Endothelial cell of umbilical vein (primary cell): Measurements from ENCODE around the gene CNTFR. TPM values are rescaled to one million over a fixed set of nuclear protein-coding genes. Genes with fewer than 3 reads are reported as not detected.

ENCODE experiments used
- BruUV-seq: library from RNA; stranded (reverse); fragments of 400-500 nt; replicated peaks from 2 replicates; lab custom pipeline; 2021; lab: Mats Ljungman, UMichigan
- CTCF ChIA-PET: fragments of 300-600, 350-600 bp; sonication (Branson Sonifier 250); formaldehyde crosslinking; loops from one replicate; lab custom pipeline; 2021; ENCODE audit warnings: antibody characterized with exemption, inconsistent platforms; lab: Charles Lee
- POLR2A ChIA-PET: fragments of 300-600, 350-600 bp; sonication (Branson Sonifier 250); formaldehyde crosslinking; loops from one replicate; lab custom pipeline; 2021; ENCODE audit warnings: antibody characterized with exemption, inconsistent platforms; lab: Charles Lee
- DNase-seq: peaks from one replicate; pipeline ENCODE4 v3.0.0-alpha.2; 2011; ENCODE audit warnings: low read depth, low spot score
- FAIRE-seq: peaks from 2 replicates; lab custom pipeline; 2011; peaks lifted over from hg19 to GRCh38; lab: Jason Lieb, UNC
- H2AFZ ChIP-seq: 2 replicates; pipeline ENCODE4 v1.6.0; 2012; ENCODE audit warnings: low read depth, low read length, control low read depth, inconsistent platforms
- H3K27ac ChIP-seq: 2 replicates; pipeline ENCODE4 v1.5.1; 2011; ENCODE audit warnings: low read depth, mild to moderate bottlenecking, control low read depth, low read length, moderate library complexity; ENCODE audit not compliant: insufficient read depth
- H3K27me3 ChIP-seq, 2 experiments: 2 replicates each; pipeline versions ENCODE4 v1.6.0 to v1.6.1; 2011; ENCODE audit warnings: low read length in 2 of 2, mixed read lengths in 1 of 2; ENCODE audit not compliant: control insufficient read depth in 2 of 2, insufficient read depth in 2 of 2
- H3K36me3 ChIP-seq, 2 experiments: 2 replicates in 1 of 2; 3 replicates in 1 of 2; pipeline ENCODE4 v1.5.1; 2011; ENCODE audit warnings: low read length in 2 of 2, mild to moderate bottlenecking in 1 of 2, moderate library complexity in 1 of 2; ENCODE audit not compliant: control insufficient read depth in 2 of 2, insufficient read depth in 2 of 2; ENCODE audit errors: extremely low read depth in 1 of 2
- H3K4me1 ChIP-seq: 3 replicates; pipeline ENCODE4 v1.5.1; 2011; ENCODE audit warnings: mild to moderate bottlenecking, low read length; ENCODE audit not compliant: control insufficient read depth, insufficient read depth; ENCODE audit errors: extremely low read depth
- H3K4me2 ChIP-seq: 2 replicates; pipeline ENCODE4 v1.6.1; 2011; ENCODE audit warnings: low read length, control low read depth, mixed read lengths; ENCODE audit not compliant: insufficient read depth
- H3K4me3 ChIP-seq, 3 experiments: fragments of 200-600 bp in 1 of 3; sonication (generic), shearing (Covaris generic) in 1 of 3; replicated peaks in 1 of 3; 2 replicates each; pipeline ENCODE4 v1.5.1; 2011 to 2016; ENCODE audit warnings: control low read depth in 3 of 3, low read length in 3 of 3, mild to moderate bottlenecking in 2 of 3, inconsistent platforms in 1 of 3, low read depth in 1 of 3, moderate library complexity in 1 of 3; ENCODE audit not compliant: insufficient read depth in 1 of 3
- H3K79me2 ChIP-seq: 2 replicates; pipeline ENCODE4 v1.6.0; 2012; ENCODE audit warnings: low read length, inconsistent platforms; ENCODE audit not compliant: control insufficient read depth, insufficient read depth
- H3K9ac ChIP-seq: replicated peaks from 2 replicates; pipeline ENCODE3; 2011; ENCODE audit warnings: low read length, control low read depth; ENCODE audit not compliant: insufficient read depth; ENCODE audit errors: extremely low read depth
- H3K9me1 ChIP-seq: replicated peaks from 3 replicates; pipeline ENCODE4 v1.6.0; 2011; ENCODE audit warnings: mild to moderate bottlenecking, low read length; ENCODE audit not compliant: control insufficient read depth, insufficient read depth; ENCODE audit errors: extremely low read depth
- H3K9me3 ChIP-seq: replicated peaks from 2 replicates; pipeline ENCODE4 v1.5.1; 2012; ENCODE audit warnings: low read length, inconsistent platforms; ENCODE audit not compliant: control insufficient read depth, insufficient read depth
- H4K20me1 ChIP-seq: replicated peaks from 2 replicates; pipeline ENCODE3; 2011; ENCODE audit warnings: mild to moderate bottlenecking, low read length; ENCODE audit not compliant: control insufficient read depth, insufficient read depth; ENCODE audit errors: extremely low read depth
- CTCF ChIP-seq, 2 donors: IDR thresholded peaks; 1 replicate in 1 of 2; 2 replicates in 1 of 2; pipeline ENCODE4 v1.5.1; 2011; ENCODE audit warnings: low read length in 2 of 2, mild to moderate bottlenecking in 2 of 2, moderate library complexity in 2 of 2, control low read depth in 1 of 2, inconsistent platforms in 1 of 2, low read depth in 1 of 2; ENCODE audit not compliant: insufficient read depth in 1 of 2; ENCODE audit errors: extremely low read depth in 1 of 2
- EZH2 ChIP-seq: IDR thresholded peaks from 2 replicates; pipeline ENCODE4 v1.6.1; 2012; ENCODE audit warnings: borderline replicate concordance, low read depth, mild to moderate bottlenecking, moderate library complexity, low read length, inconsistent platforms; ENCODE audit not compliant: severe bottlenecking
- FOS ChIP-seq: IDR thresholded peaks from 2 replicates; pipeline ENCODE4 v1.6.1; 2011; ENCODE audit warnings: mild to moderate bottlenecking, low read length, moderate library complexity, borderline replicate concordance; ENCODE audit not compliant: insufficient read depth
- GATA2 ChIP-seq: IDR thresholded peaks from 2 replicates; pipeline ENCODE4 v1.7.0; 2011; ENCODE audit warnings: low read depth, mild to moderate bottlenecking, moderate library complexity, mixed read lengths, low read length; ENCODE audit not compliant: insufficient read length, insufficient read depth
- JUN ChIP-seq: IDR thresholded peaks from 2 replicates; pipeline ENCODE4 v1.6.1; 2011; ENCODE audit warnings: borderline replicate concordance, low read depth; ENCODE audit not compliant: insufficient read length, insufficient read depth
- MAX ChIP-seq: IDR thresholded peaks from 2 replicates; pipeline ENCODE4 v1.6.1; 2011; ENCODE audit not compliant: insufficient read depth, insufficient read length
- MYC ChIP-seq: IDR thresholded peaks from one replicate; pipeline ENCODE4 v1.6.1; 2011; ENCODE audit warnings: mild to moderate bottlenecking, low read depth, low read length
- POLR2A ChIP-seq: IDR thresholded peaks from 2 replicates; pipeline ENCODE4 v1.6.1; 2012; ENCODE audit warnings: low read depth, mild to moderate bottlenecking, control low read depth, low read length
- POLR2AphosphoS5 ChIP-seq: IDR thresholded peaks from 2 replicates; pipeline ENCODE4 v1.6.1; 2012; ENCODE audit warnings: low read depth, mild to moderate bottlenecking, control low read depth, low read length, moderate library complexity; ENCODE audit not compliant: insufficient read depth
- dilution Hi-C: fragments of 300-500 bp; cut with MboI; formaldehyde crosslinking; loops from one replicate; pipeline ENCODE4 v1.15.0; 2019; ENCODE audit warnings: low sequenced_read_pairs; ENCODE audit not compliant: extremely low pct_ligation_motif_present
- intact Hi-C: fragments of 100-400 bp; cut with micrococcal nuclease; formaldehyde crosslinking; loops from one replicate; pipeline ENCODE4 v1.10.0; 2022
- polyA plus RNA-seq, 4 experiments: library from polyadenylated mRNA; depleted of rRNA in 3 of 4; stranded (reverse) in 3 of 4; unstranded in 1 of 4; fragments of >200 nt; gene quantifications; 2 replicates each; pipeline versions ENCODE4 v1.2.1 to v1.2.3, GENCODE V29; 2011 to 2012; ENCODE audit warnings: missing spikeins in 1 of 4
- total RNA-seq: library from RNA; stranded (reverse); gene quantifications from 2 replicates; pipeline ENCODE4 v1.2.3, GENCODE V29; 2021

Gene CNTFR
- total and polyA plus RNA-seq, 2 donors (not counting 3 experiments of a cell fraction or from before 2014, with no cell fraction given) = not detected

GRCh38 chr9:34638138-34638445 lies 48.6 kb upstream of the CNTFR start:
- peaks cover 16% of the 10 kb centered on the region for H3K4me1 ChIP-seq
- H3K27ac ChIP-seq = peak overlapping the region; percentile 33
- H3K27me3 ChIP-seq = no peaks in the 10 kb centered on the region
- peak overlapping the region; percentile 53 for H3K9ac ChIP-seq
- BruUV-seq = TSS peak; percentile 47
- dilution Hi-C loops = no loop called here
- FAIRE-seq (no peak), DNase-seq (no peak)
- no peaks in the 10 kb centered on the region for H4K20me1 ChIP-seq
- peaks cover 19% of the 10 kb centered on the region for H3K79me2 ChIP-seq
- peak overlapping the region; percentile 86 for H2AFZ ChIP-seq
- ChIA-PET POLR2A (interaction anchor here (1.2 to 1.3 kb wide), 2 partner anchors 9 to 27 kb away, joined by 3 to 7 read pairs; partner anchors contain the start of gene GALT), CTCF (interaction anchor here (1.1 to 2.7 kb wide), 9 partner anchors 8 to 235 kb away, joined by 3 to 18 read pairs (median 8); partner anchors contain the start of genes DCTN3, GALT and RPP25L)
- H3K4me2 ChIP-seq = peak overlapping the region; percentile 64
- intact Hi-C loops = no loop called here
- H3K9me3 ChIP-seq = no peaks in the 10 kb centered on the region
- no peaks in the 10 kb centered on the region for H3K9me1 ChIP-seq
- H3K4me3 ChIP-seq = peak overlapping the region; percentile 10 to 63 (median 47)
- peaks cover 0 to 2% of the 10 kb centered on the region in 2 experiments for H3K36me3 ChIP-seq
- TF ChIP-seq POLR2A (no peak), GATA2 (no peak), EZH2 (no peak), CTCF (IDR thresholded peaks at IDR 0.05; ENCODE audit: extremely low read depth in 1 of 2, insufficient read depth in 1 of 2, low read depth in 1 of 2, low read length in 2 of 2) (no peak), MYC (no peak), POLR2AphosphoS5 (no peak), JUN (no peak), MAX (no peak), FOS (no peak)
